SK-N-MC (cell line): Measurements from ENCODE around the gene TOR1B.
"Not testable (repeated sequence)": the region's sequence is repeated elsewhere in the genome, so short reads cannot be mapped to it uniquely, and the experiment has no call there.

Experiments
- DNase-seq: peaks from one replicate; pipeline ENCODE4 v3.0.0-alpha.2; 2011; ENCODE audit warnings: low read depth, low spot score
- H3K27ac ChIP-seq: fragments of 200-600 bp; sonication (generic); 2 replicates; pipeline ENCODE4 v1.5.1; 2016; ENCODE audit warnings: mixed run types
- H3K36me3 ChIP-seq: fragments of 200-600 bp; sonication (generic); 2 replicates; pipeline ENCODE4 v1.6.1; 2017; ENCODE audit warnings: antibody characterized with exemption, low read length, mixed read lengths; ENCODE audit not compliant: insufficient read depth
- H3K4me3 ChIP-seq: fragments of 200-600 bp; sonication (generic); 2 replicates; pipeline ENCODE4 v1.5.1; 2016
- H3K9ac ChIP-seq: fragments of 200-600 bp; sonication (generic); 2 replicates; pipeline ENCODE4 v1.8.0; 2017; ENCODE audit warnings: mixed run types, mixed read lengths; ENCODE audit not compliant: insufficient read length
- H3K9me3 ChIP-seq: fragments of 200-600 bp; sonication (generic); 2 replicates; pipeline ENCODE4 v1.6.1; 2017; ENCODE audit warnings: low read depth, mild to moderate bottlenecking, antibody characterized with exemption, low read length, moderate library complexity, mixed read lengths
- EZH2 ChIP-seq: fragments of 200-600 bp; sonication (generic); IDR thresholded peaks from one replicate; pipeline ENCODE4 v1.6.1; 2017; ENCODE audit warnings: antibody characterized with exemption
- FOXP2 ChIP-seq: optimal IDR thresholded peaks from 2 replicates; pipeline ENCODE3; 2011; ENCODE audit warnings: mild to moderate bottlenecking, moderate library complexity; ENCODE audit not compliant: insufficient read depth; ENCODE audit errors: extremely low read length, control extremely low read depth
- POLR2AphosphoS5 ChIP-seq: IDR thresholded peaks from 2 replicates; pipeline ENCODE4 v1.6.1; 2012; ENCODE audit warnings: mild to moderate bottlenecking, low read depth, low read length, borderline replicate concordance

The TOR1B gene

DNA sequence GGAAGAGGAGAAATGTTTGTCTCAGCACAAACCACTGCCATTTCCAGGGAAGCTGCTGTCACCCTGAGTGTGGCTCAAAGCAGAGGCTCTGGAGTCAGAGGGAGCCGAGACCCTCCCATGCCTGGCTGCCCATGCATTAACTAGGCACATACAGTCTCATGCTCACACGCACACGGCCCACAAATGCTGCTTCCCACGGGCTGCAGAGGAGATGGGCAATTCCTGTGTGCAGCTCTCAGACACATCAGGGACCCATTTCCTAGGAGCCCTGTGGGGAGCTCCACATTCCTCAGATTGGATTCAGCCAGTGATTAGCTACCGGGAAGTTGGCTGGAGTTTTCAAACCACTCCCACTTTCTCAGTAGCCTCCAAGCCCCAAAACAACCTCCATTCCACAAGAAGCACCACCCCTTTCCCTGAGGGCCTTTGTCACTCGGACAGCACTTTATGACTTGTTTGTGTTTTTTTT lies 41.0 kb upstream of the TOR1B start:
- no peak overlapping the region for H3K9ac ChIP-seq
- no peak for DNase-seq

DNA sequence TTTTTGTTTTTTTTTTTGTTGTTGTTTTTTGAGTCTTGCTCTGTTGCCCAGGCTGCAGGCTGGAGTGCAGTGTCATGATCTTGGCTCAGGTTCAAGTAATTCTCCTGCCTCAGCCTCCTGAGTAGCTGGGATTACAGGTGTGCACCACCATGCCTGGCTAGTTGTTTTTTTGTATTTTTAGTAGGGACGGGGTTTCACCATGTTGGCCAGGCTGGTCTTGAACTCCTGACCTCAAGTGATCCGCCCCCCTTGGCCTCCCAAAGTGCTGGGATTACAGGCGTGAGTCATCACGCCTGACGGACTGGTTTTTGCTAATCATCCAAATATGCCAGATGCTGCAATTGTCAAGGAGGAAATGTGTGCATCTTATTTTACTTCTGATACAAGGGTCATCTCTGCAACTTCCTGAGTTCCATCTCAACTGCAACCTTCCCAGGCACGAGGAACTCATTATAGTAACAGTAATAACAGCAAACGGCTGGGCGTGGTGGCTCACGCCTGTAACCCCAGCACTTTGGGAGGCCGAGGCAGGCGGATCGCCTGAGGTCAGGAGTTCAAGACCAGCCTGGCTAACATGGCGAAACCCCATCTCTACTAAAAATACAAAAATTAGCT lies 40.5 kb upstream of the TOR1B start:
- H3K9ac ChIP-seq, H3K4me3 ChIP-seq, DNase-seq, H3K9me3 ChIP-seq, H3K27ac ChIP-seq, H3K36me3 ChIP-seq: not testable (repeated sequence)

More for the DNA sequence above, 41.0 kb upstream of the TOR1B start:
- H3K36me3 ChIP-seq, result no peaks in the 10 kb centered on the region
- no peak for TF ChIP-seq POLR2AphosphoS5
- TF ChIP-seq FOXP2, result no peak
- no peak for TF ChIP-seq EZH2
- no peaks in the 10 kb centered on the region for H3K9me3 ChIP-seq
- no peak overlapping the region; the same call in 1 of the 2 replicates for H3K27ac ChIP-seq
- no peak overlapping the region for H3K4me3 ChIP-seq

DNA sequence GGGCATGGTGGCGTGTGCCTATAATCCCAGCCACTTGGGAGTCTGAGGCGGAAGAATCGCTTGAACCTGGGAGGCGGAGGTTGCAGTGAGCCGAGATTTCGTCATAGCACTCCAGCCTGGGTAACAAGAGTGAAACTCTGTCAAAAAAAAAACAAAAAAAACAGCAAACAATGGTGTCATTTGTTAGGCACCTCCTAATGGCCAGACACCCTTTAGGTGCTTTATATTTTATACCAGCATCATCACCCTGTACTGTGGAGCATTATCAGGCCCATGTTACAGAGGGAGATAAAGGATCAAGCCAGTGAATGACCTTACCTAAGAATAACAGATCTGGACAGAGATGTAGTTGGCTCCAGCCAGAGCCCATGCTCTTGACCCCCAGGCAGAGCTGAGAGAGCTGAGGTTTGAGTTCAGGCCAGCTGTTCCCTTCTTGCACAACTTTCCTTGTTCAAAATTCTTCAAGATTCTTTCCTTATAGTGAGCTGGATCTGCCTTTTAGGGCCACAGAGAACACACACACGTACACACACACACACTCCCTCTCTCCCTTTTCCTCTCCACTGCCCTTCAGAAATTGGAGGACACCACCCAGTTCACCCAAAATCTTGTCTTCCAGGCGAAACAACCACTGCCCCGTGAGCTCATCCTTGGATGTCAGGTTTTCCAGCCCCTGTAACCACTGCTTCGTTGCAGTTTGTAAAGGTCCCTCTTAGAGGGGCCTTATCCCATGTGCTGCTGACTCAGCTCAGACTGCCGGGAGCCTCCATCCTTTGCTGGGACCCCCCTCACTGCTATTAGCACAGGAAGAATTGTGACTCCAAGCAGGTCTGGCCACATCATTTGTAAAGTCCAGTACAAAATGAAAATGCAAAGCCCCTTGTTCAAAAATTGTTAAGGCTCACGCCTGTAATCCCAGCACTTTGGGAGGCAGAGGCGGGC lies 39.7 kb upstream of the TOR1B start:
- H3K4me3 ChIP-seq, result no peak overlapping the region
- no peak overlapping the region for H3K9ac ChIP-seq
- no peaks in the 10 kb centered on the region for H3K36me3 ChIP-seq
- TF ChIP-seq POLR2AphosphoS5 (no peak), EZH2 (no peak), FOXP2 (no peak)
- H3K9me3 ChIP-seq, result no peaks in the 10 kb centered on the region
- H3K27ac ChIP-seq, result no peak overlapping the region
- DNase-seq, result no peak

DNA sequence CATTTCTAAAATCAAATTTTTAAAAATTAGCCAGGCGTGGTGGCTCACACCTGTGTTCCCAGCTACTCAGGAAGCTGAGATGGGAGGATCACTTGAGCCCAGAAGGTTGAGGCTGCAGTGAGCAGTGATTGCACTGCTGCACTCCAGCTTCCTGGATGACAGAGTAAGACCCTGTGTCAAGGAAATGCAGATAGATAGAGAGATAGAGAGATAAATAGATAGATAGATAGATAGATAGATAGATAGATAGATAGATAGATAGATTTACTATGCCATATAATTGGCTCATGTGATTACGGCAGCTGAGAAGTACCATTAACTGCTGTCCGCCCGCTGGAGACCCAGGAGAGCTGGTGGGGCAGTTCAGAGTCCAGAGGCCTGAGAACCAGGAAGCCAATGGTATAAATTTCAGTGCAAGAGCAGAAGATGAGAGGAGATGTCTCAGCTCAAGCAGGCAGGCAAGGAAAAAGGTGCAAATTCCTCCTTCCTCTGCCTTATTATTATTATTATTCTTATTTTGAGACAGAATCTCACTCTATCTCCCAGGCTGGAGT lies 37.1 kb upstream of the TOR1B start:
- H3K4me3 ChIP-seq, result no peak overlapping the region

DNA sequence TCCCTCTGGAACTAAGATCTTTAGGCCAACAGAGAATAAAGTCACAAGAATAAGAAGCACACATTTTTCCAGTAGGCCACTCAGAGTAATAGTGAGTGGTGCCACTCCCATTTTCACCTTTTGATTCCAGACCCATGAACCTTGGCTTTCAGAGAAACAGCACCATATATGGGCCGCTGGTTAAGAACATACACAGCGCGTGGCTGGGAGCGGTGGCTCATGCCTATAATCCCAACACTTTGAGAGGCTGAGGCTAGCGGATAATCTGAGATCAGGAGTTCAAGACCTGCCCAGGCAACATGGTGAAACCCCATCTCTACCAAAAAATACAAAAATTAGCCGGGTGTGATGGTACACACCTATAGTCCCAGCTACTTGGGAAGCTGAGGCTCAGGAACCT lies 34.5 kb upstream of the TOR1B start:
- TF ChIP-seq POLR2AphosphoS5, result no peak
- no peak for TF ChIP-seq EZH2
- no peaks in the 10 kb centered on the region for H3K36me3 ChIP-seq
- H3K9ac ChIP-seq, result no peak overlapping the region
- no peak overlapping the region for H3K4me3 ChIP-seq
- DNase-seq, result no peak
- no peak overlapping the region for H3K27ac ChIP-seq
- no peaks in the 10 kb centered on the region for H3K9me3 ChIP-seq

More for the DNA sequence above, 37.1 kb upstream of the TOR1B start:
- no peak for TF ChIP-seq FOXP2
- no peak for TF ChIP-seq POLR2AphosphoS5
- TF ChIP-seq EZH2, result no peak
- Histone ChIP-seq H3K9ac (no peak overlapping the region), H3K27ac (no peak overlapping the region), H3K9me3 (no peaks in the 10 kb centered on the region), H3K36me3 (no peaks in the 10 kb centered on the region)
- no peak for DNase-seq

DNA sequence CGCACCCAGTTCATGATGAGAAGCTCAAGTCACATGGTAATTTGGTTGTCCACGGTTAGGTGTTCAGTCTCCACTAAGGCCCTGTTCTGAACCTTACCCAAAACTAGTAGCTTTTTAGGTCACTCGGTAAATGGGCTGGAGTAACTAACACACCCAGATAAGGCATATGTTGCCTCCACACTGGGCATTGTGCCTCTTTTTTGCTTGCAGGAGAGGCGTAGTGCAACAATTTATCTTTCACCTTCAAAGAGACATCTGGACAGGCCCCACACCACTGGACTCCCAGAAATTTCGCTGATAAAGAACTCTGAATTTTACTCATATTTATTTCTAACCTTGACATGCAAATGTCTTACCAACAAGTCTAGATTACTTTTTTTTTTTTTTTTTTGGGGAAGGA lies 33.3 kb upstream of the TOR1B start:
- no peak overlapping the region for H3K27ac ChIP-seq
- H3K9ac ChIP-seq, result no peak overlapping the region
- no peak for TF ChIP-seq FOXP2
- no peak for TF ChIP-seq POLR2AphosphoS5
- TF ChIP-seq EZH2, result no peak
- H3K36me3 ChIP-seq, result no peaks in the 10 kb centered on the region
- H3K4me3 ChIP-seq, result no peak overlapping the region
- no peak for DNase-seq
- no peaks in the 10 kb centered on the region for H3K9me3 ChIP-seq

DNA sequence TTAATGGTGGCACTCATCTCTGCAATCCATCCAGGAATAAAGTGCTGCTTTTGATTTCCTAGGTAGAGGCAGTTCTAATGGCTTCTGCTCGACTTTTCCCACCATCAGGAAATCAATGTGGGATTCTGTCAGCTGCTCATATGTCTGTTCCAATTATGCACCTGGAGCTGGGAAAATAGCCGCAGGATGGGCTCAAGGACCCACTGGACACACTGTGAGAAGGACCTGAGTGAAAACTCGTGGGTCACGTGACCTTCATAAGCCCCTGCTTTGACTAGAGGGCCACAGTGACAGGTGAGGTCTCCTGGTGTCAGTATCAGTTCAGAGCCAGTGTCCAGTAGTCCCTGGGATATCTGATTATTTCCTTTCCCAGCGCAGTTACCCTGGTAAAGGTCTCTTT lies 32.2 kb upstream of the TOR1B start:
- H3K4me3 ChIP-seq, result no peak overlapping the region

DNA sequence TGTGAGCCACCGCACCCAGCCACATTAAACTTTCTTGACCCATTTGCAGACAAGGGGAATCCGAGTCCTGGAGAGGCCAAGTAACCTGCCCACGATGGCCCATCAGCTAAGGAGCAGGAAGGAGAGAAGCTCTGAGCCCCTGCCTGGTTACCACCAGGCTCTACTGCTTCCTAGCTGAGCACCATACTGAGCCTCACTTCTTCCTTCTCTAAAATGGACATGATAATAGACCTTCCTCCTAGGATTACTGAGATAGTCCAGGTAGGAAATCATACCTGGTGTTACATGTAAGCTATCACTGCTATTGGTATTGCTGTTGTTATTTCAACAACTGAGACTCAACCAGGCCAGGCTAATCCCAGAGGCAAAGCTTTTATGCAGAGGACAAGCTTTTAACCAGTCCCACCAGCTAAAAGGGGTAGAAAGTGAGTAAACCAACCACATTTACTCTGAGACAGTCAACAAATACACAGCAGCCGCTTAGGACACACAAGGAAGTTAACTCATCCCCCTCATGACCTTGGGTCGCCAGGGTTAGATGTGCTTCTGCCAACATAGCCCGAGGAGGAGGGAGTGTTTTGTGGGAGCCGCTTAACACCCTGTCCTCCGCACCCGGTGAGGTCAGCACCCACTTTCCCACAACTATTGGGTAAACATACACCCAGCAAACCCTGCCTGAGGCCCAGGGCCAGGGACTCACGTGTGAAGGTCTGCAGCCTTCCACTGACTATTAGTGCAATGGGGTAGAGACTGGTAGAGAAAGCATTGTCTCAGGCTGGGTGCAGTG lies 29.5 kb upstream of the TOR1B start:
- Histone ChIP-seq H3K9me3 (no peaks in the 10 kb centered on the region), H3K27ac (no peak overlapping the region), H3K36me3 (no peaks in the 10 kb centered on the region), H3K4me3 (no peak overlapping the region), H3K9ac (no peak overlapping the region)
- TF ChIP-seq EZH2 (no peak), FOXP2 (no peak), POLR2AphosphoS5 (no peak)
- no peak for DNase-seq

More for the DNA sequence above, 32.2 kb upstream of the TOR1B start:
- no peak overlapping the region for H3K9ac ChIP-seq
- H3K9me3 ChIP-seq, result no peaks in the 10 kb centered on the region
- TF ChIP-seq POLR2AphosphoS5, result no peak
- TF ChIP-seq EZH2, result no peak
- no peak for TF ChIP-seq FOXP2
- H3K36me3 ChIP-seq, result no peaks in the 10 kb centered on the region
- DNase-seq, result no peak
- H3K27ac ChIP-seq, result no peak overlapping the region
